Heart right ventricle (tissue), 16 donors: Measurements from ENCODE around the gene AZGP1. TPM values are rescaled to one million over a fixed set of nuclear protein-coding genes. Genes with fewer than 3 reads are reported as not detected.

ENCODE experiments used
- ATAC-seq, 8 donors: fragments of 200-7000 bp; cut with Tn5 transposase; one replicate each; pipeline ENCODE4 v1.9.1; 2020; ENCODE audit warnings: mild to moderate bottlenecking in 8 of 8, moderate library complexity in 8 of 8, moderate number of reproducible peaks in 1 of 8
- DNase-seq, 2 donors: peaks; one replicate each; pipeline ENCODE4 v3.0.0-alpha.2; 2020
- H3K27ac ChIP-seq, 10 donors: fragments of 200-600 bp; sonication (generic) in 2 of 10; one replicate each; pipeline versions ENCODE4 v1.5.0 to v1.8.0; 2020 to 2022; ENCODE audit warnings: mild to moderate bottlenecking in 3 of 10
- H3K27me3 ChIP-seq, 7 donors: fragments of 200-600 bp; one replicate each; pipeline ENCODE4 v1.8.0; 2021 to 2022; ENCODE audit warnings: mild to moderate bottlenecking in 2 of 7
- H3K36me3 ChIP-seq, 9 donors: fragments of 200-600 bp; sonication (generic) in 1 of 9; one replicate each; pipeline versions ENCODE4 v1.5.0 to v1.8.0; 2020 to 2022; ENCODE audit warnings: mild to moderate bottlenecking in 2 of 9
- H3K4me1 ChIP-seq, 9 donors: fragments of 200-600 bp; sonication (generic) in 1 of 9; one replicate each; pipeline versions ENCODE4 v1.5.0 to v1.8.0; 2020 to 2022; ENCODE audit warnings: mild to moderate bottlenecking in 4 of 9
- H3K4me3 ChIP-seq, 10 donors: fragments of 200-600 bp; sonication (generic) in 2 of 10; one replicate each; pipeline versions ENCODE4 v1.5.0 to v1.8.0; 2020 to 2022; ENCODE audit warnings: mild to moderate bottlenecking in 7 of 10, moderate library complexity in 2 of 10
- H3K9me3 ChIP-seq, 11 donors: fragments of 200-600 bp in 10 of 11; sonication (generic) in 2 of 11; one replicate each; pipeline versions ENCODE4 v1.5.0 to v1.8.0; 2013 to 2022; ENCODE audit warnings: mild to moderate bottlenecking in 2 of 11, control low read depth in 1 of 11, moderate library complexity in 1 of 11
- CTCF ChIP-seq, 9 donors: fragments of 200-600 bp; sonication (generic) in 2 of 9; IDR thresholded peaks; one replicate each; pipeline versions ENCODE4 v1.5.0 to v1.8.0; 2021 to 2022; ENCODE audit warnings: antibody characterized with exemption in 9 of 9, mild to moderate bottlenecking in 5 of 9, moderate library complexity in 1 of 9
- WGBS, 2 donors: extraction: QIAGEN DNeasy Blood & Tissue Kit; methylation state at CpG; one replicate each; pipeline ENCODE4 v1.1.7; 2013; ENCODE audit warnings: inconsistent platforms in 1 of 2; 5-methylcytosine and 5-hydroxymethylcytosine counted together
- intact Hi-C, 10 donors: fragments of 100-400 bp; cut with DNase I; formaldehyde crosslinking; loops; one replicate each; pipeline versions ENCODE4 v1.11.1 to v1.14.2; 2022
- polyA plus RNA-seq, 2 donors: library from polyadenylated mRNA; stranded (reverse); fragments of 200-250 nt; gene quantifications; one replicate each; pipeline ENCODE4 v1.2.3, GENCODE V29; 2013
- total RNA-seq, 10 donors: library from RNA; stranded (reverse); fragmentation: NEBNext Ultra II Directional in 3 of 10; extraction: Animal tissue kit (Norgen Biotek cat#: 25700) in 3 of 10; gene quantifications; one replicate each; pipeline versions ENCODE4 v1.2.1 to v1.2.4, GENCODE V29; 2021 to 2023
- donor health status: Arrhythmogenic right ventricular cardiomyopathy.
- donor health status: ischemic (EF 13 %, LVEDD 7.1; RV severe dilation, severe dysfunction).
- donor health status: healthy with polysubstance abuse.
- donor health status: DM: no; HTN: yes; CAD: no.
- donor health status: DM: no; HTN: no; CAD: no.
- donor health status: ischemic (EF 25% LVEDD 6.9; RV normal size, moderate dysfunction).
- donor health status: ischemic (EF 25% LVEDD 5.7; RV mildly dilated, moderate dysfunction).
- donor health status: healthy.
- donor health status: DM: yes; HTN: yes; CAD: no.
- donor health status: Ischemic cardiomyopathy.
- donor health status: ischemic (EF 35%, LVEDD 5.7; RV mildly dilated, moderate dysfunction).
- donor health status: nonischemic (EF 11% LVEDD 7.7; RV severe dilation, severe dysfunction).
- donor health status: DM: yes; HTN: yes; CAD: no.
- donor health status: PGD.
- donor health status: ischemic (EF 29% LVEDD 5.4; RV normal size, mild dysfunction).
- donor health status: nonischemic (EF 23%, LVEDD 6.1; RV moderate dilation, normal function).

The AZGP1 gene
- total and polyA plus RNA-seq, 12 donors: 37.8 to 335 (median 108) TPM

- no peak for DNase-seq
- Histone ChIP-seq H3K4me1 (no peaks in the 10 kb centered on the region), H3K9me3 (no peaks in the 10 kb centered on the region), H3K4me3 (no peak overlapping the region), H3K27ac (no peak overlapping the region), H3K36me3 (no peaks in the 10 kb centered on the region), H3K27me3 (no peaks in the 10 kb centered on the region)
- peak in 1 of 8 donors; percentile 15 for ATAC-seq
- 68 to 71% methylated on average over 14 of the region's 14 CpGs for WGBS, 2 donors
- intact Hi-C loops: no loop called here
- TF ChIP-seq CTCF (IDR thresholded peaks at IDR 0.05): no peak
Measured at GRCh38 chr7:100003711-100004661, 28.2 kb upstream of the AZGP1 start.

- Histone ChIP-seq H3K27me3 (no peaks in the 10 kb centered on the region), H3K27ac (no peak overlapping the region), H3K9me3 (no peaks in the 10 kb centered on the region), H3K4me1 (peaks cover 0 to 18% (median 11%) of the 10 kb centered on the region in 9 donors), H3K4me3 (no peak overlapping the region), H3K36me3 (no peaks in the 10 kb centered on the region)
- 90% methylated on average over 13 of the region's 13 CpGs for WGBS, 2 donors
- no peak for ATAC-seq
- intact Hi-C loops: no loop called here
- DNase-seq: no peak
- TF ChIP-seq CTCF (IDR thresholded peaks at IDR 0.05): no peak
Measured at GRCh38 chr7:100000239-100000638, 24.4 kb upstream of the AZGP1 start.

- H3K36me3 ChIP-seq: no peaks in the 10 kb centered on the region
- H3K4me3 ChIP-seq: peak overlapping the region; percentile 13 to 68 (median 61)
- intact Hi-C loops: loop anchor here in 8 of 10 donors (5.0 to 10.0 kb wide), 8 partner anchors 55 to 135 kb away; partner anchors contain the start of genes MBLAC1 (in 3 of the 8), ZNF3 (in 2 of the 8), COPS6 (in 1 of the 8) and GJC3 (in 1 of the 8)
- peak overlapping the region; percentile 54 to 93 (median 85) for H3K27ac ChIP-seq
- H3K4me1 ChIP-seq: peaks cover 0 to 25% (median 17%) of the 10 kb centered on the region in 9 donors
- H3K27me3 ChIP-seq: no peaks in the 10 kb centered on the region
- ATAC-seq (peak; percentile 67 to 85 (median 82)), DNase-seq (peak; percentile 50 to 71)
- H3K9me3 ChIP-seq: no peaks in the 10 kb centered on the region
- peak in 7 of 9 donors; percentile 29 to 60 (median 45) for TF ChIP-seq CTCF (IDR thresholded peaks at IDR 0.05)
- 4 to 5% methylated on average over 35 of the region's 35 CpGs for WGBS, 2 donors
Measured at GRCh38 chr7:99997545-99998137, 21.8 kb upstream of the AZGP1 start.
